Mesenchymal stem cell (in vitro differentiated cells and primary cell): ENCODE measurements around the gene ARRDC2.

Experiments used
- DNase-seq: peaks from one replicate; pipeline ENCODE4 v3.0.0-alpha.2; 2013
- H2AFZ ChIP-seq: one replicate; pipeline ENCODE4 v1.6.1; 2013; ENCODE audit warnings: low read depth, mild to moderate bottlenecking, control low read depth, inconsistent platforms, low read length, moderate library complexity
- H2AK5ac ChIP-seq: 2 replicates; pipeline ENCODE4 v1.6.1; 2013; ENCODE audit warnings: low read length, moderate library complexity, mild to moderate bottlenecking, inconsistent platforms; ENCODE audit not compliant: severe bottlenecking
- H2BK120ac ChIP-seq: one replicate; pipeline ENCODE4 v1.6.1; 2013; ENCODE audit warnings: low read depth, mild to moderate bottlenecking, inconsistent platforms, low read length, moderate library complexity
- H2BK12ac ChIP-seq, 2 experiments: one replicate each; pipeline ENCODE4 v1.6.1; 2013; ENCODE audit warnings: inconsistent platforms in 2 of 2, low read length in 2 of 2, mild to moderate bottlenecking in 2 of 2, moderate library complexity in 2 of 2, control low read depth in 1 of 2
- H2BK15ac ChIP-seq: one replicate; pipeline ENCODE4 v1.6.1; 2013; ENCODE audit warnings: mild to moderate bottlenecking, low read depth, inconsistent platforms; ENCODE audit not compliant: poor library complexity, severe bottlenecking
- H2BK5ac ChIP-seq: 2 replicates; pipeline ENCODE4 v1.6.1; 2013; ENCODE audit warnings: low read depth, mild to moderate bottlenecking, low read length, control low read depth, inconsistent platforms; ENCODE audit not compliant: poor library complexity, severe bottlenecking
- H3K14ac ChIP-seq, 2 experiments: one replicate each; pipeline ENCODE4 v1.6.1; 2013; ENCODE audit warnings: inconsistent platforms in 2 of 2, low read length in 2 of 2, control low read depth in 1 of 2, mild to moderate bottlenecking in 1 of 2, moderate library complexity in 1 of 2
- H3K18ac ChIP-seq, 2 experiments: one replicate each; pipeline ENCODE4 v1.6.1; 2013; ENCODE audit warnings: inconsistent platforms in 2 of 2, low read length in 2 of 2, control low read depth in 1 of 2, low read depth in 1 of 2, mild to moderate bottlenecking in 1 of 2
- H3K23ac ChIP-seq, 2 experiments: one replicate each; pipeline ENCODE4 v1.6.1; 2013; ENCODE audit warnings: inconsistent platforms in 2 of 2, low read length in 2 of 2, mild to moderate bottlenecking in 2 of 2, moderate library complexity in 2 of 2, control low read depth in 1 of 2
- H3K27ac ChIP-seq: 2 replicates; pipeline ENCODE4 v1.5.1; 2013; ENCODE audit warnings: mild to moderate bottlenecking, moderate library complexity, low read length, control low read depth, inconsistent platforms; ENCODE audit not compliant: poor library complexity, severe bottlenecking
- H3K27me3 ChIP-seq, 2 experiments: 2 replicates each; pipeline versions ENCODE4 v1.6.1 to v1.7.0; 2013; ENCODE audit warnings: low read length in 2 of 2, mild to moderate bottlenecking in 2 of 2, moderate library complexity in 2 of 2, control low read depth in 1 of 2, inconsistent platforms in 1 of 2; ENCODE audit not compliant: control insufficient read depth in 1 of 2, insufficient read depth in 1 of 2
- H3K36me3 ChIP-seq, 2 experiments: 2 replicates each; pipeline versions ENCODE4 v1.6.1 to v1.7.0; 2013; ENCODE audit warnings: low read length in 2 of 2, control low read depth in 1 of 2, inconsistent platforms in 1 of 2, low read depth in 1 of 2, mild to moderate bottlenecking in 1 of 2; ENCODE audit not compliant: insufficient read depth in 2 of 2, control insufficient read depth in 1 of 2
- H3K4ac ChIP-seq, 2 experiments: one replicate each; pipeline ENCODE4 v1.6.1; 2013; ENCODE audit warnings: inconsistent platforms in 2 of 2, low read length in 2 of 2, mild to moderate bottlenecking in 2 of 2, moderate library complexity in 2 of 2, control low read depth in 1 of 2, low read depth in 1 of 2
- H3K4me1 ChIP-seq: 2 replicates; pipeline ENCODE4 v1.6.1; 2013; ENCODE audit warnings: low read depth, low read length, control low read depth; ENCODE audit not compliant: control insufficient read depth, insufficient read depth
- H3K4me2 ChIP-seq: 2 replicates; pipeline ENCODE4 v1.6.1; 2013; ENCODE audit warnings: low read length, mild to moderate bottlenecking, inconsistent platforms; ENCODE audit not compliant: poor library complexity, severe bottlenecking
- H3K4me3 ChIP-seq, 2 experiments: 2 replicates each; pipeline versions ENCODE4 v1.5.1 to v1.7.0; 2013; ENCODE audit warnings: low read length in 2 of 2, mild to moderate bottlenecking in 2 of 2, control low read depth in 1 of 2, low read depth in 1 of 2; ENCODE audit not compliant: insufficient read depth in 1 of 2
- H3K79me1 ChIP-seq: replicated peaks from 2 replicates; pipeline ENCODE4 v1.6.1; 2013; ENCODE audit warnings: mild to moderate bottlenecking, control low read depth, low read length, inconsistent platforms; ENCODE audit not compliant: poor library complexity, severe bottlenecking
- H3K9ac ChIP-seq: 2 replicates; pipeline ENCODE4 v1.7.0; 2013; ENCODE audit warnings: mild to moderate bottlenecking, low read length, moderate library complexity
- H3K9me3 ChIP-seq: 2 replicates; pipeline ENCODE4 v1.7.0; 2013; ENCODE audit warnings: mild to moderate bottlenecking, low read length; ENCODE audit not compliant: control insufficient read depth
- H4K8ac ChIP-seq: one replicate; pipeline ENCODE4 v1.6.1; 2013; ENCODE audit warnings: inconsistent platforms, mild to moderate bottlenecking, low read length, moderate library complexity
- H4K91ac ChIP-seq: one replicate; pipeline ENCODE4 v1.6.1; 2013; ENCODE audit warnings: mild to moderate bottlenecking, low read length, inconsistent platforms
- WGBS: methylation state at CpG from one replicate; pipeline ENCODE4 v1.1.7; 2013; ENCODE audit warnings: mixed read lengths; 5-methylcytosine and 5-hydroxymethylcytosine counted together

The ARRDC2 gene

GRCh38 chr19:17997969-17998826, 9.8 kb upstream of the ARRDC2 start:
- no peaks in the 10 kb centered on the region for H3K27me3 ChIP-seq
- H3K14ac ChIP-seq: no peak overlapping the region
- H2AK5ac ChIP-seq: no peak overlapping the region
- 50% methylated on average over 41 of the region's 41 CpGs for WGBS
- peak overlapping the region; percentile 5 to 22 for H3K18ac ChIP-seq
- no peak overlapping the region for H3K27ac ChIP-seq
- no peak overlapping the region for H3K4ac ChIP-seq
- H3K9me3 ChIP-seq: no peaks in the 10 kb centered on the region
- peaks cover 14% of the 10 kb centered on the region for H3K4me1 ChIP-seq
- peak overlapping the region; percentile 2 for H4K91ac ChIP-seq
- no peak overlapping the region for H3K4me3 ChIP-seq
- H3K23ac ChIP-seq: no peak overlapping the region
- H2BK5ac ChIP-seq: no peak overlapping the region
- no peak overlapping the region for H3K4me2 ChIP-seq
- H2BK15ac ChIP-seq: no peak overlapping the region
- H3K79me1 ChIP-seq: peaks cover 9% of the 10 kb centered on the region
- H2BK12ac ChIP-seq: peak overlapping the region in 1 of 2 experiments; percentile 17
- DNase-seq: peak; percentile 48
- H3K36me3 ChIP-seq: no peaks in the 10 kb centered on the region
- H2AFZ ChIP-seq: no peak overlapping the region
- H4K8ac ChIP-seq: peak overlapping the region; percentile 52
- no peak overlapping the region for H3K9ac ChIP-seq
- H2BK120ac ChIP-seq: no peak overlapping the region

GRCh38 chr19:17998827-17999150, 9.2 kb upstream of the ARRDC2 start:
- Histone ChIP-seq H4K91ac (no peak overlapping the region), H3K4me1 (peaks cover 14% of the 10 kb centered on the region), H2BK15ac (no peak overlapping the region), H2AFZ (no peak overlapping the region), H3K4ac (no peak overlapping the region), H3K79me1 (peaks cover 9% of the 10 kb centered on the region), H3K9me3 (no peaks in the 10 kb centered on the region), H3K18ac (no peak overlapping the region), H3K14ac (no peak overlapping the region), H4K8ac (no peak overlapping the region), H2BK5ac (no peak overlapping the region), H3K27ac (no peak overlapping the region), H3K4me2 (no peak overlapping the region), H2BK12ac (no peak overlapping the region), H2BK120ac (no peak overlapping the region), H3K23ac (no peak overlapping the region), H3K36me3 (no peaks in the 10 kb centered on the region), H2AK5ac (no peak overlapping the region), H3K9ac (no peak overlapping the region), H3K27me3 (no peaks in the 10 kb centered on the region), H3K4me3 (no peak overlapping the region)
- 93% methylated on average over 5 of the region's 5 CpGs for WGBS
- no peak for DNase-seq

GRCh38 chr19:17999684-18000479, 8.1 kb upstream of the ARRDC2 start:
- H3K79me1 ChIP-seq: peaks cover 9% of the 10 kb centered on the region
- H3K27me3 ChIP-seq: no peaks in the 10 kb centered on the region
- 90% methylated on average over 19 of the region's 21 CpGs for WGBS
- no peak overlapping the region for H3K23ac ChIP-seq
- H3K4me3 ChIP-seq: no peak overlapping the region
- H4K8ac ChIP-seq: no peak overlapping the region
- DNase-seq: no peak
- no peak overlapping the region for H3K4ac ChIP-seq
- H2BK15ac ChIP-seq: no peak overlapping the region
- no peak overlapping the region for H2BK120ac ChIP-seq
- H3K14ac ChIP-seq: no peak overlapping the region
- H4K91ac ChIP-seq: no peak overlapping the region
- H3K9me3 ChIP-seq: no peaks in the 10 kb centered on the region
- no peak overlapping the region for H3K18ac ChIP-seq
- H3K9ac ChIP-seq: peak overlapping the region; percentile 88
- no peak overlapping the region for H3K27ac ChIP-seq
- no peak overlapping the region for H2AK5ac ChIP-seq
- H2BK12ac ChIP-seq: no peak overlapping the region
- no peak overlapping the region for H2AFZ ChIP-seq
- no peak overlapping the region for H3K4me2 ChIP-seq
- peaks cover 14% of the 10 kb centered on the region for H3K4me1 ChIP-seq
- H2BK5ac ChIP-seq: no peak overlapping the region
- no peaks in the 10 kb centered on the region for H3K36me3 ChIP-seq

GRCh38 chr19:18000480-18000914, 7.5 kb upstream of the ARRDC2 start:
- H3K27ac ChIP-seq: no peak overlapping the region
- no peak overlapping the region for H2BK12ac ChIP-seq
- no peak overlapping the region for H2BK5ac ChIP-seq
- no peak overlapping the region for H3K23ac ChIP-seq
- no peak overlapping the region for H3K14ac ChIP-seq
- no peak overlapping the region for H4K8ac ChIP-seq
- no peak overlapping the region for H3K18ac ChIP-seq
- peak overlapping the region; percentile 88 for H3K9ac ChIP-seq
- H3K4me3 ChIP-seq: no peak overlapping the region
- WGBS: 60% methylated on average over 9 of the region's 17 CpGs
- H3K4me1 ChIP-seq: peaks cover 14% of the 10 kb centered on the region
- H3K27me3 ChIP-seq: no peaks in the 10 kb centered on the region
- H2BK120ac ChIP-seq: no peak overlapping the region
- H2BK15ac ChIP-seq: no peak overlapping the region
- H2AFZ ChIP-seq: no peak overlapping the region
- H3K36me3 ChIP-seq: no peaks in the 10 kb centered on the region
- H3K4ac ChIP-seq: no peak overlapping the region
- H3K79me1 ChIP-seq: peaks cover 9% of the 10 kb centered on the region
- H2AK5ac ChIP-seq: no peak overlapping the region
- no peak overlapping the region for H3K4me2 ChIP-seq
- no peaks in the 10 kb centered on the region for H3K9me3 ChIP-seq
- no peak overlapping the region for H4K91ac ChIP-seq
- DNase-seq: no peak
